Measurements from ENCODE around the gene SLC5A2. TPM values are rescaled to one million over a fixed set of nuclear protein-coding genes. Genes with fewer than 3 reads are reported as not detected.
A peak's percentile ranks its signal among the peaks of the same experiment; 100 is the strongest.
"Not testable (repeated sequence)": the region's sequence is repeated elsewhere in the genome, so short reads cannot be mapped to it uniquely, and the experiment has no call there.

Gene SLC5A2
- total RNA-seq, 2 donors from 2014 or later, result not detected

DNA sequence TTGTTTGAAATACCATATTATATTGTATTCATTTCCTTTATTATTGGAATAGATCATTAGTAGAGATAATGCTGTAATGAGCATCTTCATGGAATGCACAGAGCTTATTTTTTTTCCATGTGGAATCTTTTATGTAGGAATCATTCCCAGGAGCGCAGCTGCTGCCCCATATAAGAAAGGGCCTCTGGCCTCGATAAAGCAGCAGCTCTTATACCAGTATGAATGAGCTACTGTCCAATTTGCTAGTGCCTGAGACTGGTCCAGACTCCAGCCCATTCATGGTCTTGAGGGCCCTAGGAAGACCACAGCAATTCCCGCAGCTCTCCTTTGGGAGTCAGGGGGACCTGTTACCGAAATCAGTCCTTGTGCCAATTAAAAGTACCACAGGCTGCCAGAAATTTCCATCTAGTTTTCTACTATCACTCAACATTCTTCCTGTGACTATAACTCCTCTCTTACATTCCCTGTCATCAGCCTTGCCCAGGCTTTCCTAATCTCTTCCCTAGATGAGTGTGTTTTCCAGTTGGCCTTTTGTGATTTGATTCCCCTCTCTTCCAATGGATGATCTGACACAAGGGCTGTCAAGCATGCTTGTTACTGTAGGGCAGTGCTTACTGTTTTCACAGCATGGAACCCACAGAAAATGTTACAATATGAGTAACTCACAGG, 42.3 kb upstream of the SLC5A2 start:
- TF ChIP-seq, protein P1, sequence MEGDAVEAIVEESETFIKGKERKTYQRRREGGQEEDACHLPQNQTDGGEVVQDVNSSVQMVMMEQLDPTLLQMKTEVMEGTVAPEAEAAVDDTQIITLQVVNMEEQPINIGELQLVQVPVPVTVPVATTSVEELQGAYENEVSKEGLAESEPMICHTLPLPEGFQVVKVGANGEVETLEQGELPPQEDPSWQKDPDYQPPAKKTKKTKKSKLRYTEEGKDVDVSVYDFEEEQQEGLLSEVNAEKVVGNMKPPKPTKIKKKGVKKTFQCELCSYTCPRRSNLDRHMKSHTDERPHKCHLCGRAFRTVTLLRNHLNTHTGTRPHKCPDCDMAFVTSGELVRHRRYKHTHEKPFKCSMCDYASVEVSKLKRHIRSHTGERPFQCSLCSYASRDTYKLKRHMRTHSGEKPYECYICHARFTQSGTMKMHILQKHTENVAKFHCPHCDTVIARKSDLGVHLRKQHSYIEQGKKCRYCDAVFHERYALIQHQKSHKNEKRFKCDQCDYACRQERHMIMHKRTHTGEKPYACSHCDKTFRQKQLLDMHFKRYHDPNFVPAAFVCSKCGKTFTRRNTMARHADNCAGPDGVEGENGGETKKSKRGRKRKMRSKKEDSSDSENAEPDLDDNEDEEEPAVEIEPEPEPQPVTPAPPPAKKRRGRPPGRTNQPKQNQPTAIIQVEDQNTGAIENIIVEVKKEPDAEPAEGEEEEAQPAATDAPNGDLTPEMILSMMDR (IDR thresholded peaks at IDR 0.05), result no peak
- peak overlapping the region; percentile 46 to 96 for H3K27ac ChIP-seq
- H3K36me3 ChIP-seq, result no peaks in the 10 kb centered on the region
- no peak overlapping the region for H3K4me3 ChIP-seq
- no peaks in the 10 kb centered on the region for H3K9me3 ChIP-seq
- DNase-seq (ENCODE audit: low spot score), result no peak
- H3K27me3 ChIP-seq, result no peaks in the 10 kb centered on the region
- peaks cover 0 to 16% of the 10 kb centered on the region in 2 donors for H3K4me1 ChIP-seq

DNA sequence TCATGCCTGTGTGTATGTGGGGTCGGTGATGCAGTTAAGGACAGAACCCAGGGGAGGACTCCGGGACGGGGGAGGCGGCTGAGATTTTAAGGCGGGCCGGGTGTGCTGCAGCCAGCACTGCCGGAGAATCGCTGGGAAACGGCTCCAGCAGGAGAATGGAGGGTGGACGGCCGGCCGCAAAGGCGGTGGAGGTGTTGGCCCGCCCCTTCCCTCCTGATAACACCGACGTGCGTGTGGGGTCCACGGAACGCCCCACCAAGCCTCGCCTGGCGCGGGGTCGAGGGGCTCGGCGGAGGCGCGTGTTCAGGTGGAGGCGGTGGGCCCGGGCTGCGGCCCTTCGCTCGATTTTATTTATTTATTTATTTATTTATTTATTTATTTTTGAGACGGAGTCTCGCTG, 41.0 kb upstream of the SLC5A2 start:
- H3K9me3 ChIP-seq, result no peaks in the 10 kb centered on the region
- no peaks in the 10 kb centered on the region for H3K36me3 ChIP-seq
- peaks cover 0 to 16% of the 10 kb centered on the region in 2 donors for H3K4me1 ChIP-seq
- DNase-seq (ENCODE audit: low spot score), result no peak
- TF ChIP-seq, protein P1 (IDR thresholded peaks at IDR 0.05), result no peak
- peak overlapping the region; percentile 93 to 96 for H3K27ac ChIP-seq
- H3K27me3 ChIP-seq, result no peaks in the 10 kb centered on the region
- peak overlapping the region; percentile 51 to 74 for H3K4me3 ChIP-seq

DNA sequence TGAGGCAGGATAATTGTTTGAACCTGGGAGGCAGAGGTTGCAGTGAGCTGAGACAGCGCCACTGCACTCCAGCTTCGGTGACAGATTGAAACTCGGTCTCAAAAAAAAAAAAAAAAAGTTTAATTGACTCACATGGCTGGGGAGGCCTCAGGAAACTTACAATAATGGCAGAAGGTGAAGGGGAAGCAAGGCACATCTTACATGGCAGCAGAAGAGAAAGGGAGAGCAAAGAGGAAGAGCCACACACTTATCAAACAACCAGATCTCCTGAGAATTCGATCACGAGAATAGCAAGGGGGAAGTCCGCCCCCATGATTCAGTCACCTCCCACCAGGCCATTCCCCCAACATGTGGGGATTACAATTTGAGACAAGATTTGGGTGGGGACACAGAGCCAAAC, 37.0 kb upstream of the SLC5A2 start:
- H3K4me3 ChIP-seq, H3K27me3 ChIP-seq: not testable (repeated sequence)

DNA sequence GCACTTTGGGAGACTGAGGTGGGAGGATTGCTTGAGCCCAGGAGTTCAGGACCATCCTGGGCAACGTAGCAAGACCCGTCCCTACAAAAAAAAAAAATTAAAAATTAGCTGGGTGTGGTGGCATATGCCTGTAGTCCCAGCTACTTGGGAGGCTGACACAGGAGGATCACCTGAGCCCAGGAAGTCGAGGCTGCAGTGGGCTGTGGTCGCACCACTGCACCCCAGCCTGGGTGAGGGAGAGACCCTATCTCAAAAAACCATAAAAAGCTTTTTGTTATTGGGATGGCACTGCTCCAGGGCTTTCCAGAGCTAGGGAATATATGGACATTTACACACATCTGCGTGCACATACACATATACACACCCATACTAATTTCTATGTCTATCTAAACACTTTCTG, 31.7 kb upstream of the SLC5A2 start:
- Histone ChIP-seq H3K4me3 (no peak overlapping the region), H3K27me3 (no peaks in the 10 kb centered on the region), H3K36me3 (no peaks in the 10 kb centered on the region), H3K27ac (peak overlapping the region in 1 of 2 donors; percentile 67), H3K9me3 (no peaks in the 10 kb centered on the region), H3K4me1 (peaks cover 0 to 50% of the 10 kb centered on the region in 2 donors)
- no peak for DNase-seq (ENCODE audit: low spot score)
- TF ChIP-seq, protein P1 (IDR thresholded peaks at IDR 0.05), result no peak

More for the DNA sequence above, 37.0 kb upstream of the SLC5A2 start:
- not testable (repeated sequence) for H3K27ac ChIP-seq; DNase-seq (ENCODE audit: low spot score); H3K9me3 ChIP-seq; H3K36me3 ChIP-seq
- H3K4me1 ChIP-seq, result peaks cover 0 to 13% of the 10 kb centered on the region in 2 donors

DNA sequence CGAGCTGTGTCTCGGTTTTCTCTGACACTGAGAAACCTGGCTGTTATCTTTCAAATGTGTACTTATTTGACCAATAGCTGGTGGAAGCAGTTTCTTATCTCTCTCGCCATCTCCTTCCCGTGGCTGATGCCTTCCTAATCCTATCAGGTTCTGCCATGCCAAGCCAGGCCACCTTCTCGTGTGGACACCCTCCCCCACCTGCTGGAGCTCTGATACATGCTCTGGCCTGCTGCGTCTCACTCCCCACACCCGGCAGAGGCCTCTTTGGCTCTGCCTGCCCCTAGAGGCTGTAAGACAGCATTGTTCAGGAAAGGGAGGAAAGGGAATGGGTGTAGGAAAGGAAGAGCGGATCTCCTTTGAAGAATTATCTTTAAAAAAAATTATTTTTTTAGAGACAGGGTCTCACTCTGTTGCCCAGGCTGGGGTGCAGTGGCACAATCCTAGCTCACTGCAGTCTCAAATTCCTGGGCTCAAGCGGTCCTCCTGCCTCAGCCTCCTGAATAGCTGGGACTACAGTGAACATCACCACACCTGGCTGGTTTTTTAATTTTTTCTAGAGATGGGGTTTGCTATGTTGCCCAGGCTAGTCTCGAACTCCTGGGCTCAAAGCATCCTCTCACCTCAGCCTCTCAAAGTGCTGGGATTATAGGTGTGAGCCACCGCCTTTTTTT, 31.1 kb upstream of the SLC5A2 start:
- H3K4me1 ChIP-seq, result peaks cover 0 to 57% of the 10 kb centered on the region in 2 donors
- TF ChIP-seq, protein P1 (IDR thresholded peaks at IDR 0.05), result peak in 1 of 2 donors; percentile 62
- no peak for DNase-seq (ENCODE audit: low spot score)
- no peak overlapping the region for H3K4me3 ChIP-seq
- peak overlapping the region; percentile 67 to 70 for H3K27ac ChIP-seq
- H3K36me3 ChIP-seq, result no peaks in the 10 kb centered on the region
- H3K27me3 ChIP-seq, result no peaks in the 10 kb centered on the region
- no peaks in the 10 kb centered on the region for H3K9me3 ChIP-seq

DNA sequence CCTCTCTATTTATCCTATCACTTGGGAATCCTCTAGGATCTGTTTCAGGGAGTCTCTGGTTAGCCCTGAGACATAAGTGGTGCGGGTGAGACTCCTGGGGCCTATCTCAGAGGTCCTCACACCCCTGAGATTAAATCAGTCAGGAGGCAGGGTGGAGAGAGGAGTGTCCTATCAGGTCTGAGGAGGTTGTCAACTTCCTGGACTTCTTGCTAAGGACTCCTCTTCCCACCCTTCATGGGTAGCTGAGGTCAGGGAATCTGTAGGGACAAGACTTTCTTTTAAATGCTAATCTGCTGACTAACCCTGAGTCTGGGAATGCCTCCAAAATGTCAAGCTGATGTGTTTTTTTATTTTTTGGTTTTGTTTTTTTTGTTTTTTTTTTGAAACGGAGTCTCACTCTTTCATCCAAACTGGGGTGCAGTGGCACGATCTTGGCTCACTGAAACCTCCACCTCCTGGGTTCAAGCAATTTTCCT, 30.3 kb upstream of the SLC5A2 start:
- Histone ChIP-seq H3K9me3 (no peaks in the 10 kb centered on the region), H3K4me1 (peaks cover 0 to 65% of the 10 kb centered on the region in 2 donors), H3K4me3 (no peak overlapping the region), H3K36me3 (no peaks in the 10 kb centered on the region), H3K27ac (peak overlapping the region; percentile 67 to 70), H3K27me3 (no peaks in the 10 kb centered on the region)
- DNase-seq (ENCODE audit: low spot score), result no peak
- TF ChIP-seq, protein P1 (IDR thresholded peaks at IDR 0.05), result no peak

Measured in right atrium auricular region (tissue), 2 donors.